GM21576 (cell line): Measurements from ENCODE around the gene PRRX1.

Experiments
- ATAC-seq: cut with Tn5 transposase; IDR thresholded peaks from one replicate; pipeline ENCODE4 v1.9.1; 2021; ENCODE audit warnings: mild to moderate bottlenecking, moderate library complexity; ENCODE audit not compliant: unreplicated experiment

Gene PRRX1

DNA sequence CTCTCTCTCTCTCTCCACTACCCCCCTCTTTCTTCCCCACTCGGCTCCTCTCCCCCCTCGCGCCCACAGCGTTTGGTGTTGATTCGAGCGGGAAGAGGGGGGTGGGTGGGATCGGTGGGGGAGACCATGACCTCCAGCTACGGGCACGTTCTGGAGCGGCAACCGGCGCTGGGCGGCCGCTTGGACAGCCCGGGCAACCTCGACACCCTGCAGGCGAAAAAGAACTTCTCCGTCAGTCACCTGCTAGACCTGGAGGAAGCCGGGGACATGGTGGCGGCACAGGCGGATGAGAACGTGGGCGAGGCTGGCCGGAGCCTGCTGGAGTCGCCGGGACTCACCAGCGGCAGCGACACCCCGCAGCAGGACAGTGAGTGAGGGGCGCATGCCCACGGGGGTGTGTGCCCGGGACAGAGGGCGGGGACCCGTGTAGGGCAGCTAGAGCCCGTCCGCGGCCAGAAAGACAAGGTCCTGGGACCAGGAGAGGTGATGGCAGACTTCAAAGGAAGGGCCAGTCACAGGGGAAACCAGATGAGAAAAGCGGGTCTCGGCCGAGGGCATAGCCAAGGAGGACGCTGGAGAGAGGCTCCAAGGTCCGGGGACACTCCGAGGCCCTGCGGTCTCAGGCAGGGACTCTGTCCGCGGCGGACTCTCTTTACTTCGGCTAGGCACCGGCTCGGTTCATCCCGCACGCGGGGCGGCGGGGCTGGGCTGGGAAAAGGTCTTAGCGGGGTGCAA is at the start of gene PRRX1:
PRRX1 (plus strand) TSS at position 39 of the 735 bp plus-strand sequence; CDS start at position 127, 88 bp downstream.
- no peak for ATAC-seq

DNA sequence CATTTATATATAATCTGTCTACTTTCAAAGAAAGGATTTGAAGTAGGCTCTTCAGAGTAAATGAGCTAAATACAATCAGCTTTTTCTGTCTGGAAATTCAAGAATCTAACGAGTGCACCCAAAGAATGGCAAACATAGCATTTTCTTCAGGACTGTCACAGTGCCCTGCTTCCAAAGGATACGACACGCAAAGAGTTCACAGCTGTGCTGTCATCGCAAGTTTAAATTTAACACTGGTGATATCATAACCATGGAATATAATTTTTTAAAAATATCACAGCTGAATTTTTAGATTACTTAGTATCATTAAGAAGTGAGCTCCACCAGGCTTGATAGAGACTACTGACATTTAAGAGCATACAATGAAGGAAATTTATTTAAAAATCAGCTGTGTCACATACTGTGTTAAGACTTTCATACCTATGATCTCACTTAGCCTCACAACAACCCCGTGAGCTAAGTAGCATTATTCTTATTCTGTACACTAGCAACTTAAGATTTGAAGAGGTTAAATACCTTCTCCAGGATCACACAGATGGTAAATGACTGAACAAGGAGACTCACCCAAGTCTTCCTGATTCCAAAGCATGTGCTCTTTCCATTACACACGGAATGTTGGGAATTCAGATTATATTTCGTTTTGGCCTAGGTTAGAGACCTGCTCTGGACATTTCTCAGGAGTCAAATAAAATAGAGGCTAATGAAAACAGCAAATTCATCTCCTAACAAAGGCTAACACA is 46.2 kb upstream of the PRRX1 start:
- no peak for ATAC-seq

DNA sequence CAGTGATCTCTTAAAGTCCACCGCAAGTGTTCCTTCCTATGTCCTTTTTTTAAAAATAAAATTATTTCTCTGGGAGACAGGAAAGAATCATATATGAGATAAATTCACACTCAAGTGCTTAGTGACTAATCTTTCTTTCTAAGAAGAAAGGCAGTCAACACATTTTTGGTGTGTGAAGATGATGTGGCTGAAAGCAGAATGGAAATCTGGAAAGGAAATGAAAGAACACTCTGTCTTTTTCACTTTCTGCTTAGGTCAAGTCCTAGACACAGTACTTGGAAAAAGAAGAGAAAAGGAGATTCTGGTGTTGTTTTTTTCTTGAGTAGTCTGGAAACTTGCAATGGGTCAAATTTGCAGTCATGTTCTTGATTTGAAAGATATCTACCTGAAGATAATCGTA is 45.5 kb upstream of the PRRX1 start:
- no peak for ATAC-seq

DNA sequence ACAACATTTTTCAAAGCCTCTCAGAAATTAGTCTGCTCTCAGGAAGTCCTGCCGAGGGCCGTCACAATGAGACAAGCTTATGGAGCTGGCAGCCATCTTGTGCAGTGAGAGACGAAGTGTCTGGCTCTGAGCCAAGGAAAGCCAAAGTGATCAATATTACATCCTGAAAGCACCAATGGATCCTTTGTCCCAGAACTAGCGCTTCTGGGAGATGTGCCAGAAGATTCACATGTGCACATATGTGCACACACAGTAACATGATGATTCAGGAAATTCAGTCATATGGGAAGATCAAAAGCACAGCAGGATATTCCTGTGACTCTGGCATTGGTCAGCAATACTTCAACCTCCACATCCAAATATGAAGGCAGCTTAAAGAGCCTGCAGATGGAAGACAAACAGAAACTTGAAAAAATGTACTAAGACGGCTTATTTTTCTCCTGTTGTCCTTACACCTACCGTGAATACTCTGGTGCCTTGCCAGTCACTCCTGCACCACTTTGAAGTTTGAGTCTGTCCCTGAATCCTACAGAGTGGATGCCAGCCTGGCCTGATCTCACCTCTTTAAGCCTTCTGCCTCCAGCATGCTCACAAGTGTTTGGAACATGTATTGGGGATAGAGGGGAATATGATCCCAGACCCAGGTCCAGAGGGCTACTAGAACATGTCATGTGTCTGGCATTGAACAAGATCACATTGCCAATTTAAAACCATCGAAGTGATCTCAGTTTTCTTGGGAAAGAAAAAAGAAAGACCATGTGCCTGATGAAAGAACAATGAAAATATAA is 44.5 kb upstream of the PRRX1 start:
- ATAC-seq, result no peak

DNA sequence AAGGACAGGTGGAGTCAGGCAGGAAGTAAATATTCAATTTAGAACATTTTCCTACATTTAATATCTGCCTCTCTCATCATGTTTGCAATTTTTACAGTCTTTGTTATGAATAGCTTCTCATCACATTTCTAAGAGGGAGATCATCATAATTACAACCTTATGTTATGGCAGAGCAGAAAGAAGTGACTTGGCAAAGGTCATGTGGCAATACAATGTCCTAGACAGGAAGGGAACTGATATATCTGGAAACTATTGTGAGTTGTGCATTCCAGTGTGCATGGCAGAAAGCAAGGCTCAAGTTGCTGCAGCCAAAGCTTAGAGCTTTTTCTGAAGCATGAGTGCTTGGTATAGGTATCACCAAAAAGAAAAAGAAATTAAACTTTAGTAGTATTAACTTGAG is 43.8 kb upstream of the PRRX1 start:
- no peak for ATAC-seq

DNA sequence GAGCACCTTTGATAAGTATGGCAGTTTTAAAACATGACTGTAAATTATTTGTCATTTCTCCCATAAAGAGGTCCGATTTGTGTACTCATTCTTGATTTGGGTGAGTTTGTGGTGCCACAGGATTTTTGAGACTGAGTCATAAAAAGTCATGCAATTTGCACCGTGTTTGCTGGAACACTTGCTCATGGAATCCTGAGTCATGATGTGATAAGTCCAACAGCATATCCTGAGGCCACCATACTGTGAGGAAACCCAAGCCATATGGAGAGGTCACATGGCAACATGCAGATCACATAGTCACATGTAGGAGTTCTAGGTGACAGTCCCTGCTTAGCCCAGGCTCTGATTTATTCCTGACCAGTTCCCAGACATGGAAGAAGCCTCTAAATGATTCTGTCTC is 40.8 kb upstream of the PRRX1 start:
- no peak for ATAC-seq

DNA sequence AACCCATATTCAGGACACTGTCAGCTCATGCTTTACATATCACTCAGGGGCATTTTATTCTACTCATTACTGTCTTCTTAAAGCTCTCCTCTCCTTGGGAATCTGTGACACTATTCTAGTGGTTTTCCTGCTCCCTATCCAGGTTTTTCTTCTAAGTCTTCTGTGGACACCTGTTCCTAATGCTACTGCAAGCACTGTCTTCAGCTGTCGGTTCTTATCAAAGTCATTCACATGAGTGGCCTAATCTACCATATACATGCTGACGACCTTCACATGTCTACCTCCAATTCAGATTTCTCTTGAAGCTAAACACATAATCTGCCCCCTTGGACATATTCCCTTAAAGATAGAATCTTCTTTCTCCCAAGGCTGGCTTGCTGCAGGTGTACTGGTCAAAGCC is 39.8 kb upstream of the PRRX1 start:
- ATAC-seq, result no peak

DNA sequence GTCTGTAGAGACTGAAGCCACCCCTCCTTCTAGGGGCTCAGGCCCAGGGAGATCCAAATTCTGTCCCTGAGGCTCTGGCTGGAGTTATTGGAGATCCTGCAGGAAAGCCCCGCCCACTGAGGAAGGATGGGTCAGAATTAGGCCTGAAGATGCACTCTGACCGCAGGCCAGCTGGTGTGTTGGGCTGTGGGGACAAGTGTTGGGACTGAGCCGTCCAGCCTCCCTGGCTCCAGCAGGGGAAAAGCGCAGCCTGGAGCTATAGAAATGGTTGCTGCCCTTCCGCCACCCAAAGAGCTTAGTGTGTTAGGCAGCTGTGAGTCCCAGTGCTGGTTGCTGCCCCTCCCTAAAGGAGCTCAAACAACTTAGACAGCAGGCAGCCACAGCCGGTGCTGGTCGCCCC is 33.0 kb upstream of the PRRX1 start:
- ATAC-seq, result no peak

DNA sequence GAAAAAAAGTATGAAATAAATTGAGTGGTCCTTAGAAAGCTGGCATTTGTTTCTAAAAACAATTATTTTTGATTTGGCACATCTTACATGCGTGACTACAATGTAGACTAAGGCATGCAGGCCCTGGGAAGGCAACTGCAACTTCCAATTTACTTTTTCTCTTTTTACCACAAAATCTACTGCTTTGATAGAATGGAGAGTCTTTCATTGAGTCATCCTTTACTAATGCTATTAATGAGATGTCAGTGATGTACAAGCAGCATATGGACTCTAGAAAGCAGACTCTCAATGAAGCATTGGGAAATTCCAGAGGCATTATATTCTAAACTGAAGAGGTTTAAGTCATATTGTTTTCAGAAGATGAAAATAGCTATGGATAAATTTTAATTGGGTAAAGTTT is 29.6 kb upstream of the PRRX1 start:
- ATAC-seq, result no peak

DNA sequence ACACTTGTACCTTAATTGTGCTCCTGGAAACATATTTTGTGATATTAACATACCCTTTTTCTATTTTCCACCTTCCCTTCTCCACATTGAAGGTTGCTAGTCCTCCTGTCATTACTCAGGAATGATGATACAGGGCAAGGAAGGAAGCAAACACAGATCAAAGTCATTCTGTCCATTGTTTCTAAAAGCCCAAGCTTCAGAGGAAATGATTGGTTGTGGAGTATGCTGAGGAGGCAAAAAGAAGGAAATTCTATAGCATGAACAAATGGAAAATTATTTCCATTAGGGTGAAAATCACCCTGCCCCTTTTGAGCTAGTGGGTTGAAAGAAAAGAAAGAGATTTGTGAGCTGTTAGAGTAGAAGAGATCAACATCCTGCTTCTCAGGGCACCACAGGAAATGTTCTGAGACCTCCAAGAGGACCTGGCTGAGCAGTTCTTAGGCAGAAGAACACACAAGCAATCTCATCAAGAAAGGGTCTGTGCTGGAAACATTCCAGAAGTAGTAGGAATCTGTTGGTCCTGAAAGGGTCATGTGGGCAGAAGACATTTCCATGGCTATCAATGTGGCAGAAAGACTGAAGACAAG is 29.0 kb upstream of the PRRX1 start:
- ATAC-seq, result no peak

DNA sequence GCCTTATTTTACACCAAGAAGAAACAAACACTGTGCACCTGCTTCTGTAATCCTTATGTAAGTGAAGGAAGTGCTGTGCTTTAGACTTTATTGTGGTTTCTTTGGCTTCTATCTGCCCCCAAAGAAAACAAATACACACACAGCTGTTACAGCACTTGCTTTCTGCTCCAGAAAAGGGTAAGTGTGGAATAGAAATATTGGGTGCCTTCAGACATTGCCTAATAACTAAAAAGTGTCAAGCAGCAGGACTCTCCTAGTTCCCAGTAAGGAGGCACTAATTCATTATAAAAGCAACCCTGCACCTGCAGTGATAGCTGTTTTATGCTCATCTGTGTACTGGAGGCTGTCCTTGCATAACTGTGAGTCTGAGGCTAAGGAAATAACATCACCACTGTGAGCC is 23.4 kb upstream of the PRRX1 start:
- ATAC-seq, result no peak

DNA sequence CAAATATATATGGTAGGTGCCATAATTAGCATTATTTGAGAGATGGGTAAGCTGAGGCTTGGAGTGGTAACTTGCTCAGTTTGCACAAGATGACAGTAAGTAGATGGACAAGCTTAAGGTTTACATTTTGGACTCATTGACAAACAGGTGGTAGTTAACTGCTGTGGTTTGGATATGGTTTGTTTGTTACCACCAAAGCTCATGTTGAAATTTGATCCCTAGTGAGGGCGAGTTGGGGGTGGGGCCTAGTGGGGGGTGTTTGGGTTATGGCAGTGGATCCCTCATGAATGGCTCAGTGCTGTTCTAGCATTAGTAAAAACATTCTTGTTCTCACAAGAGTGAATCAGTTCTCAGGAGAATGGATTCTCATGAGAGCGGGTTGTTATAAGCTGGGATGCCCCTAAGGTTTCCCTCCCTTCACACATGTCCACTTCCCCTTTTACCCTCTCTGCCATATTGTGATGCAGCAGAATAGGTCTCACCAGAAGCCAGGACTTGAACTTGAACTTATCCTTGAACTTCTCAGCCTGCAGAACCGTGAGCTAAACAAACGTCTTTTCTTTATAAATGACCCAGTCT is 6.6 kb upstream of the PRRX1 start:
- no peak for ATAC-seq

DNA sequence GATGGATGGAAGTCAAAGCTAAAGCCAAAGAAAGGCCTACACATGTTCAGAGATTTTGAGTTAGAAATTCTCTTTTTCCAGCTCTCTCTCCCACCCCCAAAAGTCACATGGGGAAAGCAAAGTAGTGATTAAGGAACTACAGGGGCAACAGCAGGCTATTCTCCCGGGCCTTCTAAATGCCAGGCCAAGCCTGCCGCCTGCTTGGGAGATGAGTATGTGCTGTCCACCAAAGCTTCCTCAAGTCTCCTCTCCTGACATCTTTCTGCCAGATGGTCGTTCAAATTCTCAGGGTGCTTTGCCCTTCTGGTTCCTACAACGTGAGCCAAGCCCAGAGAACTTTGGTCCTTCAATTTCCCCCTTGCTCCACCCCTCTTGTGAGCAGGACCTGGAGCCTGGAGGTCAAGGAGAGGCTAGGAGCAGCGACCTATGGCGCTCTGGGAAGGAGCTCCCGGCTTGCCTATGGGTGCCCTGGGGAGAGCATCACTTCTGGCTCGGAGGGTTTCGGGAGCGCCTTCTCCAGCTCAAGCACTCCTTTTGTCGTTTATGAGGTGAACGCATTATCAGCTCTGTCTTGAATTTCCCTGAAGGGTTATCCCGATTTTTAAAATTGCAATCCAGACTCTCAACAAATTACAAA is 4.4 kb upstream of the PRRX1 start:
- ATAC-seq, result no peak

DNA sequence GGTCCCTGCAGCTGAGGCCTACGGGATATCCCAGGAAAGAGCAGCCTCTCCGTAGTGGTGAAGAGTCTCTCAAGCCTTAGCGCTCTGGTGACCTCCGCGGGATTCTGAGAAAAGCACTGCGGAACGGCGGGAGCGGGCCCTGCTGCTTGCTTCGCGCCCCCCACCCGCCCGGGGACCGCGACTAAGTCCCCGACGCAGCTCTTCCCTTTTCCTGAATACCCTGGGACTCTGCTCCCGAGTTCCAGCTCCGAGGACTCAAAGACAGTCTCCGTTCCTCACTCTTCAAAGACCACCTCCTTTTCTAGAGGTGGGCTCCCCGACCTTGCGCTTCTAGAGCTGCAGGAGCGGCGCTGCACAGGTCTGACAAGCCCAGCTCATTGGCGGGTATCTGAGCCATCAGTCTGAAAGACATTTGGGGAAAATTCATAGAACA is 3.6 kb upstream of the PRRX1 start:
- ATAC-seq, result no peak

DNA sequence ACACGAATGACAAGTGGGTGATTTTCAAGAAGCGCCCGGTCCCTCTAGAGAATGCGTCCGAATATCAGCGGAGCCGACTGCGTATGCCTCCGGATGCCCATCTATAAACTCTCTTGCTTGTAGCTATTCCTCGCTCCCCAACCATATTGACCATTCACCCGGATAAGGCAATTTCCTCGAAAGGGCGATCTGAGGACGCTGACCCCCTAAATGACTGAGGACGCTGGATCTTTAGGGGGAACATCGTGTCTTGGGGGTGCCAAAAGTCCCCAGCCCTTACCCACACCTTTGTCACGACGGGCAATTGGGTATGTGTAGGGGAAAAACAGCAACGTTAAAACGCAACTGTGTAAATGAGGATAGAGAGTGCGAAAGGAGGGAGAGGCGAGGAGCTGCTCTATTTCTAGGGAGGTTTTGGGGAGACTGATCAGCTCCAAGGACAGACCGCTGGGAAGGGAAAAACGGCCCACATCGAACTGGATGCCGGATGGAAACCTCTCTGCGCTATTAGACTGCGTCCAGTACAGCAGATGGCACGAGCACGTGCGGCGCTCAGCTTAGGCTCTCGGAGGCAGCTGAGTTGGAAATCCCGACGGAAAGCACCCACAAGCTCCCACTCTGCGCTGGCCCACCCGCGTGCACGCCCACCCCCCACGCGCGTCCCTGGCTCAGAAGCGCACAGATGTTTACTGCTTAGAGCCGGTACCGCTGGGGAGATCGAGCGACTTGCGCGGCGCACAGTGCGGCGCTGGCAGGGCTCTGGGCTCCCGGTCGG is 2.9 kb upstream of the PRRX1 start:
- ATAC-seq, result no peak

DNA sequence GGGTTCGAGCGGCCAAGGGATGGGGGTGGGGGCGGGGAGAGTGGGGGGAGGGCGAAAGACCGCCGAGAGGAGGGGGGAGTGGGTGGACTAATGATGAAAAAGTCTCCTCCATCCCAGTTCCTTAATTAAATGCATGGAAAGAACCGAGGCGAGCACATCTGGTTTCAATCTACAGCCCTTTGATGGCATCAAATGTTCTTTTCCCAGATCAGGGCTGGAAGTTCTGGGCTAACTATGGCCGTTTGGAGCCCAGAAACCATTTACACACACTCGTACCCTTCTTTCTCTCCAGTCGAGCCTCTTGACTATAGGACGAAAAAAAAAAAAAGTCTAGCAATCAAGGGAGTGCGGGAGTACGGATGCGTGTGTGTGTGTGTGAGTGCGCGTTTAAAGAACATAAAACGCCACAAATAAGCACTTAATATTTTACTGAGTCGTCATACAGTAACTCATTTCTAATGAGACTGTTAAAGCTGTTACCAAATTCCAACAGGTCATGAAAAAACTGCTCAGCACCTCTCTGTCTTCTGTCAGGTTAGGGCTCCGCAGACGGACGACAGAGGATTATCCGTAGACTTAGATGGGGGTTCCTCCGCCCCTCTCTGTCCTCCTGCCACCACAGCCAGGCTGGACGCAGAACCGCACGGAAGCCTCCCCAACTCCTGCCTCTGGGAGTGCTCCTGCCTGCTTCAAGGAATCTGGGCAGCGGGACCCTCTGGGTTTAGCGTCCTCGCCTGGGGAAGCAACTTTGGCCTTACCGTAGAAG is 2.1 kb upstream of the PRRX1 start:
- no peak for ATAC-seq

DNA sequence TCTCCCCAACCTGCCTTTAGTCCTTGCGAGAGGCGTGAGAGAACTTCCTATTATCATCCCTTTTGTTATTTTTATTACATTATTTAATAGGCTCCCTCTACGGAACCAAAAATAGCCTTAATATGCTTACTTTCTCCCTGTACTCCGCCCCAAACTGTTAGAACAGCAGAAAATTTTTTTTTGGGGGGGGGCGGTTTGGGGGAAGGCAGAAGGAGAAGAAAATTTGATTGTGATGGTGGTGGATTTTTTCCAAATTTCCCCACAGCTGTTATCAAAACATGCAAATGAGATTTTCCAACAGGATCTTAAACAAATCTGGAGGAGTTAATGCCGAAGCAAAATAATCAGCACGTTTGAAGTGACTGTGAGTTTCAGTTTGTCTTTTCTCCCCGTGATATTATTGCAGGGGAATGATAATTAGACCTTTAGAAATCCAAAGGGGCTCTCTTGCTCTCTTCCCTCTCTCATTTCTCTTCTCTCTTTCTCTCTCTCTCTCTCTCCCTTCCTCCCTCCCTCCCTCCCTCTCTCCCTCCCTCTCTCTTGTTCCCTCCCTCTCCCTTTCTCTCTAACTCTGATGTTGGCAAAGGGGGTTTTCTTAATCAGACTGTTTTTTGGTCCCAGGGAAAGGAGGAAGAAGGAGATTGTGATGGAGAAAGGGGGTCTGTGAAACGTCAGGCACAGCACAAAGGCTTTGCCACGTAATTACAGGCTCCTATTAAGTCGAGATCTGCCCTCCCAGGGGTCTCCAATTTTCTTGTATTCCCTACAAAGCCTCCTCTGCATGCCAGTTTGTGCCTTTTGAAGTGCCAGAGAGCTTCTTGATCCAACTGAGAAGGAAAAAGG is 1.1 kb upstream of the PRRX1 start:
- ATAC-seq, result no peak
